HG02763 (cell line): Measurements from ENCODE around the gene SORL1-AS1.
A peak's percentile ranks its signal among the peaks of the same experiment; 100 is the strongest.

ENCODE experiments used
- ATAC-seq: cut with Tn5 transposase; IDR thresholded peaks from one replicate; pipeline ENCODE4 v1.9.1; 2021; ENCODE audit warnings: mild to moderate bottlenecking, moderate library complexity; ENCODE audit not compliant: unreplicated experiment

Gene SORL1-AS1

GRCh38 chr11:121476379-121477032 is 23.7 kb upstream of the SORL1-AS1 start:
- ATAC-seq = no peak

DNA sequence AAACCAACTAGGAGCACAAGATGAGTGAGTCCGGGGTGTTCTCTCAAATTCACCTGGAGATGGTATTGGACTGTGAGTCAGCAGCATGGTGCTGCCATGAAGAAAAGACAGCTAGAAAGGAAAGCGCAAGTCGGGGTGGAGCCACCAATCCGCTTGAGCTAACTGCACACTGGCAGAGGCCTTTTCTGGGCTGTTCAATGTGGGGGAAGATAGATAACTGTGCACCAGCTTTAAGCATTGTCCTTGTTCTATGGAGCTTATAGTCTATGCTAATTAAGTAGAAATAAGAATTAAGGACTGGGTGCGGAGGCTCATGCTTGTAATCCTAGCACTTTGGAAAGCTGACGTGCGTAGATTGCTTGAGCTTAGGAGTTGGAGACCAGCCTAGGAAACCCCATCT is 21.9 kb upstream of the SORL1-AS1 start:
- ATAC-seq = no peak

DNA sequence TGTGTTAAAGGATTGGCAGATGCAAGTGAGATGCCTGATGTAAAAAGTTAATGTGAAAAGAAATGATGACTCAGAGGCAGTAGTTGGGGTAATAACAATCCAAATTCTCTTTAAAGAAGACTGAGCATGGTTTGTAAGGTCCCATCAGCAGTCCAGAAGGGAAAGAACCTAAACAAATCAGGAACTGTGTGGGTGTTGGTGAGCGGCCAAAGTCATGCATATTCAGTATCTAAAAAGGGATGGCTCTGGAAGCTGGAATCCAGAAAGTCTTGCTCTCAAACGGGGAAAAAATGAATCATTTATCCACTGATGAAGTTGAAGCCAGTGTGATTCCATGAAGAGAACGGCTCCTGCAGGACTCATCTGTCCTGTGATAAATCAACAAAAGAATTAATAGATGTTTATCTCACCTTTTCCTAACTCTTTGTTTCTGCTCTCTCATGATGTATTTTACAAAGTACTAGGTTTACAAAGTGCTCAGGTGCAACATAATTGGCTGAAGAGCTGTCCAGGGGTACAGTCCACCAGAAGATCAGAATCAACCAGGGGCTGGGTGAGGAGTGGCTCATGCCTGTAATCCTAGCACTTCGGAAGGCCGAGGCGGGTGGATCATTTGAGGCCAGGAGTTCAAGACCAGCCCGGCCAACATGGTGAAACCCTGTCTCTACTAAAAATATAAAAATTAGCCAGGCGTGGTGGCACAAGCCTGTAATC is 20.5 kb upstream of the SORL1-AS1 start:
- no peak for ATAC-seq

DNA sequence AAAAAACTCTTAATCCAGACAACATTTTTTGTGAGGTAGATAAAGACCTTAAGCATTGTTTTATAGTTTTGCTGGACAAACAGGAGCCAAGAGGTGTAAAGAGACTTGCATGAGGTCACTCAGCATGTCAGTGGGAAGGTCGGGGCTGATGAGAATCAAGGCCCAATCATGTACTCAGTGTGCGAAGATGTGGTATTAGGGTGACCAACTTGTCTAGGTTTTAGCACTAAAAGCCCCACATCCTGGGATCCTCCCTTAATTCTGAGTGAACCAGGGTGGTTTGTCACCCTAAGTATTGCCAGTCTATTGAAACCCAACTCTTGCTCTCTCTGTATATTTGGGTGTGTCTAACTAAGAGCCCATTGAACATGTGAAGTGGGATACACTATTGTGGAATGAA is 19.5 kb upstream of the SORL1-AS1 start:
- ATAC-seq = no peak

DNA sequence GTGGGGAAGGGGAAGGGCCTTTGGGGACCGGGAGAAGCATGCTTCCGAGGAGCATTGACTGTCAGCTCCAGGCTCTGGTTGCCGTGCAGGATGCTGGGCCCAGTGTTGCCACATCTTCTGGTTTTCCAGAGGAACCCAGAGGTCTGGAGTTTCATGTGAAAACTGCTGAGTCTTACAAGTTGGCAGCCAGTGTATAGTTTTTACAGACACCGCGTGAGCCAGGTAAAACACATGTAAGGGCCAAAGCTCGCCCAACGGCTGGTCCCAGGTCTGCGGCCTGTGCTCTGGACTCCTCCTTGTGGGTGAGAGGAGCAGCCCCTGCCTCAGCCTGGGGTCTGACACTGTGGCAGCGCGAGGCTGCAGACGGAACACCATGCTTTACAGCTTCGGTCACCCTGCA is 18.4 kb upstream of the SORL1-AS1 start:
- no peak for ATAC-seq

GRCh38 chr11:121469910-121470309 is 17.1 kb upstream of the SORL1-AS1 start:
- no peak for ATAC-seq

DNA sequence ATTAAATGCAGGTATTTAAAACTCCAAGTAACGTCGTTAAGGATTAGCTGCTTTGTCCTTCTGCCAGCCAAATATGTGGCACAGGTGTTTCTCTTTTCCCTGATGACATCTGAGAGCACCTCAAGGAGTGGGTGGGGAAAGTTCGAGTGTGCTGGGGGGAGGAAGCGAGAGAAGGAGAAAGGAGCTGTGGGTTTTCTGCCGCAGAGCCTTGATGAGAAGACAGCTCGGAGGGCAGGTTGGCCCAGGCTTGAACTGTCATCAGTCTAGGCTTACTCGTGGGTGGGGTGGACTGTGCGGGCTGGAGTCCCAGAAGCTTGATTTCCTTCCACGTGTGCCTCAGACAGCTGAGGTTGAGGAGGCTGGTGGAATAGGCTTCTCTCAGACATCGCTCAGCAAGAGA is 15.2 kb upstream of the SORL1-AS1 start:
- peak; percentile 69 for ATAC-seq

- no peak for ATAC-seq
Measured at GRCh38 chr11:121467471-121467870, 14.7 kb upstream of the SORL1-AS1 start.

DNA sequence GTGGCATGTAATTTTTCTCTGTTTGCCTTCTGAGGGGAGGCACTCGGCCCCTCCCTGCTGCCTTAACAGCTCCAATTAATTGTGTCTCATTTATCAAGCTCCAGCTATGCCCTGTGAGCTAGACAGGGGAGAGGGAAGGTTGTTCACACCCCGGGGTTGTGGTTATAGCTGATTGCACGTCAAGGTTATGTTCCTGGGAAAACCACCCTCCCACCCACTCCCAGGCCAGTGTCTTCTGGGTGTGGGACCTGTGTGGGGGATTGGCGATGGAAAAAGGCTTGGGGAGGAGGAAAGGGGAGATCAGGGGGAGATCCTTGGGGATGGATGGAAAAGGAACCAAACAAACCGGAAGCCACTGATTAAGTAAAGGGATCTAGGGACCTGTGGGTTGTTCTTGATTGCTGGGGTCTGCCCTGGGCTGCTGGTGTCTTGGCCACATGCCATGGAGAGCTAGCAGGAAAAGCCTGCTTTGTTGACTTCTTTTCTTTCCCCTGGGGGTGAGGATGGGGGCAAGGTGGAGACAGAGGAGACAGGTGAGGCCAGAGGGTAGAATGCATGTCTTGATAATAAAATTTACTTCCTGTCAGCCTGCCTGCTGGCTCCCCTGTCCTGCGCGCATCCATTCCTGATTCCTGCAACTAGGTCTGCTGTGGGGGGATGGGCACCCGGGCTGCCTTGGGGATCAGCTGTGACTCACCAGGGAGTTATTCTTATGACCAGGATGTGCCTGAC is 13.5 kb upstream of the SORL1-AS1 start:
- no peak for ATAC-seq

GRCh38 chr11:121465709-121466062 is 12.9 kb upstream of the SORL1-AS1 start:
- ATAC-seq = no peak

DNA sequence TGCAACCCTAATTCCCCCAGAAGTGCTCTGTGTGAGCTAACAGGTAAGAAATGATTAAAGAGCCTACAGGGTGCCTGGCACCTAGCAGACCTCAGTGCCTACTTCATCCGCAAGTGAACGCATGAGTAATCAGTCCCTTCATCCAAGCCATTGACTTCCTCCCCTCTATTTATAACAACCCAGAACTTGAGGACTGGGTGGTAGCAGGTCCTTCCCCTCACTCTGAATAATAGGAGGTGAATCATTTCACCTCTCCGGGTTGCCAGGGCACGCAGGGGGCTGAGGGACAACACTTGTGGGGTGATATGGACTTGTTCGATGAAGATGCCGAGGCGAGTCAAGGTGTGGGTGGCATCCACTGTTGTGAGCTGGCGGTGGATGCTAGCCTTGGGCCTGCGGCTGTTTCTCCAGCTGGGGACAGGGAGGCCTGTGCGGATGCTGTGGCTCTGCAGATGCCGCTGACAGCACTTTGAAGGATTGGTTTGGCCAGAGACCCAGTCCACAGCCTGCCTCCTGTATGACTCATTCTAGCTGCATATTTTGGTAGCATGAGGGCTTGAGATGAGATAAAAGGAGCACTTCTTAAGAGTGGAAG is 11.7 kb upstream of the SORL1-AS1 start:
- peak; percentile 31 for ATAC-seq

GRCh38 chr11:121463689-121464335 is 11.0 kb upstream of the SORL1-AS1 start:
- ATAC-seq = no peak

DNA sequence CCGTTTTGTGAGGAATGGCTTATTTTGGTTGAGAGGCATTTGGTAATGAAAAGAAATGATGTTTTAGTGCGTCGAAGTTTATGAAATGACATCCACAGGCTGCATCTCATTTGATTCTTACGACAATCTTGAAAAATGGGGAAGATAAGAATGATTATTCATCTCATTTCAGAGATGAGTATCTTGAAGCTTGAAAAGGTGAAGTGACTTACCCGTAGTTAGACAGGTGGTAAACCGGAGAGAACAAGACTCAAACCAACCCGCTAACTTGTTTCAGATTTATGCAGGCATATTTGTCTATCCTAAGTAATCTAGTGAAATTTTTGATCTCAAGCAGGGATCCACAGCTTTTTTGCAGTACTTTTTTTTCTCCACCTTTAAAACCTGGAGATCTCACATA is 9.1 kb upstream of the SORL1-AS1 start:
- ATAC-seq = no peak

DNA sequence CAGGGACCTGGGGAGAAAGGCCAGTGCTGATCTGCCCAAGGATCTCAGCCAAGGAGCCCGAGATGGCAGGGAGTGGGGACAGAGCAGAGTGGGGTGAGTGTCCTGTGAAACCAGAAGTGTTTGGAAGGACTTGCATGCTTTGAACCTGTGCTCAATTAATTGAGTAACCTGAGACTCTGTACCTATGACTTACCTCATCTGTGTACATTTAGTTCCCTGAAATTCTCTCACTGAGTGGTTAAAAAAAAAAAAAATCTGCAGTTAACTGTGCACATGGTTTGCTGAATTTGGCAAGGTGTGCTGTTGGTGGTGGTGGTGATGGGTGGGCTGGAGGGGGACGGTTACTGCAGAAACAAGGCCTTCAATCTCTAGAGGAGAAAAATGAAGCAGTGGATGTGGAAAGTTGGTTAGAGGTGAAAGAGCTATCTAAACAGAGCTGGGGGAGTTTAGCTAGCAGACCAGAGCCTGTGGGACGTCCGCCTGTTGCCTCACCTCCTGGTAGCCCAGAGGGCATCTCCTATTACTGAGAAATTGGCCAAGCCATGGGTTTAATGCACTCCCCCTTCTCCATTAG is 8.3 kb upstream of the SORL1-AS1 start:
- ATAC-seq = no peak

DNA sequence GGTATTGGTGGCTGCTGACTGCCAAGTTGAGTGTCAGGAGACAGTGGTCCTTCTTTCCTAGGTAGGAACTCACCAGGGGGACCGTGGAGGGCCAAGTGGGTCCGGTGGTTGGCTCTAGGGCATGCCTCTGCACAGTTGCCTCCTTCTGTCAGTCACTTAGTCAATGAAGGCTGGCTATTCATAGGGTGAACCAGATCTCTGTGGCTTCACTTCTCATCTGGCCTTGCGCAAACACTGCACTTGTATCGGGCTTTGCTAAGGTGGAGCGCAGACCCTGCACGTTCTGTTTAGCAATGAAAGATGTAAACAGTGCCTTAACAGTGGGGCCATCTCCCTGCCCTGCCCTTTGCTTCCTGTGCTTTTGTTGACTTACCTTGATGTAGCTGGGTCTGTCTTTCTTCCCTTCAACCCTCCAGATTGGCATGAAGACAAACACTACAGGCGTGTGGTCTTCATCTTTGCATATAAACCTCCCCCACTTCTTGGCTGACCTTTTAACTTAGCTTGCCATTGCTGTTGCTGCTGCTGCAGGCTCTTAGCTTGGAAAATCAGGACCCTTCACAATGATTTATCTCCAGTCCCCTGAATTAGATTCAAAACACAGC is 6.7 kb upstream of the SORL1-AS1 start:
- ATAC-seq = no peak

- ATAC-seq = no peak
Measured at GRCh38 chr11:121458551-121458950, 5.8 kb upstream of the SORL1-AS1 start.

GRCh38 chr11:121456816-121457431 is 4.2 kb upstream of the SORL1-AS1 start:
- ATAC-seq = no peak

DNA sequence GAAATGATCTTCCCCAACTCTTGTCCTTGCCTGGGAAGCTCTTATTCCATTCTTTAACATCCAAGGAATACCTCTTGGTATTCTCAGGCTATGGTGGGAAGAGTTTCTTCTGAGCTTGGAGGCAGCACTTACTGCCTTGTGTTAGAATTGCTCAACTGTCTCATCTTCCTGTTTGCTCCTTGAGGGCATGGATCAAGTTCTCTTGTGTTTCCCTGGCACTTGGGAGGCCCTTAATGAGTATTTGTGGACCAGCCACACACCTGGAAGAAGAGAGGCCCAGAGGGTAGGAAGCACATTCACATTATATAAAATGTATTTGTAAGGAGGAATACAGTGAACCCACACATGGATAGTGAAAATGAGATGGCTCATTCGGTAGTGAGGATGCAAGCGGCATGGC is 3.4 kb upstream of the SORL1-AS1 start:
- no peak for ATAC-seq

GRCh38 chr11:121455115-121455514 is 2.3 kb upstream of the SORL1-AS1 start:
- no peak for ATAC-seq
